Left hindlimb (tissue), 1 donor: ENCODE data around the gene IMMT.
"Not testable (repeated sequence)": the region's sequence is repeated elsewhere in the genome, so short reads cannot be mapped to it uniquely, and the experiment has no call there.

Source experiments
- DNase-seq: peaks from one replicate; pipeline ENCODE4 v3.0.0-alpha.2; 2018

Gene IMMT

GRCh38 chr2:86195055-86195807 lies at the start of gene IMMT:
Gene IMMT, minus strand, starts transcription at chr2:86195462. Its CDS starts 80 bp downstream, at chr2:86195382.
- DNase-seq, result peak; percentile 98

- DNase-seq, result not testable (repeated sequence)
These were observed 49.5 kb upstream of the IMMT start for GRCh38 chr2:86244781-86245180.

DNA sequence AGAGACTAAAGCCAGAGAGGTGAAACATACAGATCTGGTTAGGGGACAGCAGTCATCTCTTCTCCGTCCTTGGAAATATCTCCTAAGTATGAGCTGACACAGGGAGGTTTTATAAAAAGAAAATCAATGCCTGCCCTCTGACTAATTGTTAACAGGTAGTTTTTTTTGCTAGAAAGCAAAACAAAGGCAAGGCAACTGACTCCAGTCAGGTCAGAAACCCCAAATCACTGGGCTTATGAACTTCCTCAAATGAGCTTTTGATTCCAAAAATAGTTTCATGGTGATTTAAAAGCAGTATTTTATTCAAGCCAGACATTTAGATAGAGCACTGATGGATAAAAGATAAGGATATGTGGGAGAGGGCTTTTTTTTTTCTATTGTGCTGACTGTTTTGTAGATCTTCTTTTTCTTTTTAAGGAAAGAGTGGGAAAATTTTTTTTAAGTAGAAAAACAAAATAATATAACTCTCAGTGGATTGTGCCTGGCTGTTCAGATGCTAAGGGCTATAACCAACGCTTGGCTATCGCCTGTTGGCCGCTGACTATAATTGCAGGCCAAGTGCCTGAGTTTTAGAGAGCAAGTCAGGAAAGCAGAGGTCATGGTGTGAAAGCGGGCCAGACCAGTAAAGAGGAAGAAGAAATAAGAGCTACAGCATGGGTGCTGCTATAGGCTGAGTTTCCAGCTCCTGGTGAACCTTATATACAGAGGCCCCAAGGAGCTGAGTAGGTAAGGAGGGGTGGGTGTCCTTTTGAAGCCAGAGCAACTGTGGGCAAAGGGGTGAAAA lies 48.9 kb upstream of the IMMT start:
- no peak for DNase-seq

DNA sequence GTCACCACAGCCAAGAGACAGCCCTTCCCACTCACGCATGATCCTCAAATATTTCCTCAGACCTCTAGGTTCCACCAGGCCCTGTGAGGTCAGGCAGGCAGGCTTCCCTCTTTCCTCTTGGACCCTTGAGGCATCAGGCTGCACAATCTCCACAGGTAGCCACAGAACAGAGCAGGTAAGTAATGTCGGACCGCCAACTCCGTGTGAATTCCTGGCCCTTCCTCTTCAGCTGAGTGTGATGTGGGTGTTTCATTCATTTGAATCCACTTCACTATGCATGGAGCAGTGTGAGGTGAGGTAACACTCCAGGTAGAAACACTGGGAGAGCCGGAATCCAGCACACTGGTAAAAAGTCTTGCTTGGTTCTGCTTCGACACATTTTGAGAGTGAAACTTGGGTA lies 48.0 kb upstream of the IMMT start:
- DNase-seq, result no peak

- DNase-seq, result no peak
These were observed 46.3 kb upstream of the IMMT start for GRCh38 chr2:86241611-86242010.

- no peak for DNase-seq
These were observed 45.0 kb upstream of the IMMT start for GRCh38 chr2:86240251-86240650.

GRCh38 chr2:86239745-86240144 lies 44.5 kb upstream of the IMMT start:
- no peak for DNase-seq

DNA sequence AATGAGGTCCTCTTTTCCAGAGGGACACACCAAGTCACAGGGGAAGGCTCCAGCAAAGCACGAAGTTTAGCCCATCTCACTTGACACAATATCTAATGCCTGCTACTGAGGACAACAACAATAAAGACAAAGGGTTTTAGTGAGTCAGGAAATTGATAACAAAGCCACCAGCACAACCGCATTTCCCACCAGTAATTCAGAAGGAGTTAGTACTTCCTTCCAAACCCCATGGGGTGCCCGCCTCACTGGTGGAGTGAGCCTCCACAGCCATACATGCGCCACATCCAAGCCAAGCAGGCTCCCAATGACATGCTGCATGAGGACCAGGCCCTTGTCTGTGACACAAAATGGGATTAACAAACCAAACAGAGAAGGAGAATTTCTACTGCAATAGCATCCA lies 44.1 kb upstream of the IMMT start:
- DNase-seq, result no peak

- DNase-seq, result no peak
These were observed 43.1 kb upstream of the IMMT start for GRCh38 chr2:86238354-86238753.

DNA sequence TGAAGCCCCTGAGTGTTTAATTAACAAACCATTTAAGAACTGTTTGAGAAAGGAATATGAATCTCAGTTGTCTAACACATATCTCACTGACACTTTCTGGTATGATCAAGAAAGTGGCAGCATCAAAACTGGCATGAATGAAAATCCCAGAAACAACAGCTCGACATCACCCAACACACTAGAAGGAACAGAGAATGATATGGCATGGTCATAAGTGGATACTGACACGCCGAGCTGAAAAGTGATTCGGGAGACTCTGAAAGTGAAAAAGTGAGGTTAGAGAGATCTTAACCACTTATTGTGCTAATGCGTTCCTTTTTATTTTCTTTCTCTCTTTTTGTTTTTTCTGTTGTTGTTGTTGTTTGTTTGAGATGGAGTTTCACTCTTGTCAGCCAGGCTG lies 41.9 kb upstream of the IMMT start:
- no peak for DNase-seq

DNA sequence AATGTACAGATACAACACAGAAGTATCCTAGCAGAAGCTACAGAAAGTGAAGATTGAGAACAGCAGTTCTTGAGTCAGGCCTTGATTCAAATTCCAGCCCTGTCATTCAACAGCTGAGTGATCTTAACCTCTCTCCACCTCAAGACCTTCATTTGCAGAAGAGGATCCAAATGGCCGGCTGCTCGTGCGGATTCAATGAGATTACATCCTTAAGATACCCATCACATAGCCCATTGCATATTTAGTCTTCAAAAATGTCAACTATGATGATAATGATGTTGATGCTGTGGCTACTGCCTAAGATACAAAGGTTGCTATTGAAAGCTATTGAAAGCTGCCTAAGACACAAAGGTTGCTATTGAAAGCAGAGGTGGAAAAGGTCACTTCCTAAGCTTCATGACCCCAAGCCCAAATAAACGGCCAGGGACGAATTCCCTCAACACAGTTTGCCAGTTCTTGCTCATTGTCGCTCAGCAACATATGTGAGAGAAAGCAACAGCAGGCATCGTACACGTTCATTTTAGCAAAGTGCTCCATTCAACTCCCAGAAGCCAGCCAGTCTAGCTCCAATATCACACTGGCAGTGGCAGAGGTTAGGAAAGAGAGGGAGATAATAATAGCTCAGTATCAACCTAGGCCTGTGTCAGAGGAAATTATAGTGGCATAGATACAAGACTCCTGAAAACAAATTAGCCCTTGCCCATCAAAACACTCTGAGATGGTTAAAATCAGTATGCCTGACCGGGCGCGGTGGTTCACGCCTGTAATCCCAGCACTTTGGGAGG lies 40.1 kb upstream of the IMMT start:
- DNase-seq, result no peak

- no peak for DNase-seq
These were observed 39.4 kb upstream of the IMMT start for GRCh38 chr2:86234563-86235131.

GRCh38 chr2:86233436-86233835 lies 38.2 kb upstream of the IMMT start:
- no peak for DNase-seq

DNA sequence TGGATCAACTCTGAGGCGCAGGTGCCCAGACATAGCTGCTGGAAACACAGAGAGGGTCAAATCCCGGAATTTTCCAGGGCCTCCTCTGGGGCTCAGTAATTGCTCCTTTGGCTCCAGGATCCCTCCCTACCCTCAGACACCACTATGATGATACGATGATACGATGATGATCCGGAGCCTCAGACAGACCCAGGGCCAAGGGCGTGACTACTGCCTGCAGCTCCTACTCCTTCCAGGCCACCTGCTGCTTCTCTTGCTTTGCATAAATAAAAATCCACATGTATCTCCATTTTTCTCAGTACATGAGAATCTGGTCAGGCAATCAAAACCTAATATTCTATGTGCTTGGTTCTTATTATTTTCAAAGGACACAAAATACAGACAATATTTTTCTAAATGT lies 37.6 kb upstream of the IMMT start:
- DNase-seq, result peak; percentile 13

DNA sequence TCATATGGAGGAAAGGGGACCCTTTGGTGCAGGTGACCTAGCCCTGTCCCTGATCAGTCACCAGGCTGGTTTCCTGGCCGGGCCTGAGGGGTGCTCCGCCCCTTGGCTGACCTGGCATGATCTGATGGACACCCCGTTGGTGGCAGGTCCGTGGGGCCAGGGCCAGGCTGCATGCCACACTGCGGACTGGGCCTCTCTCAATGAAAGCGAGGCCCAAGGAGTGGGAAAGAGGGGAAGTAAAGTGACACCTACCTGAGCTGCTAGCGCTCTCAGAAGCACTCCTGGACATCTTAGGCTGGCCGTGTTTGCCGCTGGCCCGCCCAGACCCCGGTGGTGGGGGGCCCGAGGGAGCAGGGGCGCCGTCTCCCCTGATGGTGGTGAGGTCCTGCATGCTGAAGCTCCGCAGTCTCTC lies 37.1 kb upstream of the IMMT start:
- DNase-seq, result peak; percentile 14

DNA sequence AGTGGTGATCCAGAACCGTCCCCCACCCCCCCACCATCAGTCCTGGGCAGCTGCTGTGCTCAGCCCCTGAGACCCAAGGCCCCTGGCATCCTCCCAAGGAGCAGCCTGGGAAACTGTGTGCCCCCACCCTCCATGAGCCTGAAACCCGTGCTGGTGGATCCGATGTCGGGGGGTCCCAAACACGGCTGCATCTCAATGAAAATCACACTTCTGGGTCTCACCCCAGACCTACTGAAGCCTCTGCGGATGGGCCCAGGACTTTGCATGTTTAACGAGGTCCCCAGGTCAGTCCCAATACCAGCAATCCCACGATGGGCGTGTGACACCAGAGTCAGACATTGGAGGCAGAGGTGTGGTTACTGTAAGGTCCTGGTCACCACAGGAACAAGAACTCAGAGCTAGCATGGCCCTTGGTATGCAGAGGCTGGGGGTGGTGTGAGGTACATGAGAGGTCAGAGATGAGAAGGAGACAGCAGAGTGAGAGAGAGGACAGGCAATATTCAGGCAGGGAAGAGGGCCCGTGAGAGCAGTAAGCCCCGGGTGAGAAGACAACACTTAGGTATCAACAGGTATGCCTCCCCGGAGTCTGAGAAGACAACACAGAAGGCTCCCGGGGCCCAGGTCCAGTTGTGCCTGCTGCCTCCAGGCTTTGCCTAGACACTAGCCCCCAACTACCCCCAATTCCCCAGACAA lies 36.6 kb upstream of the IMMT start:
- DNase-seq, result peak; percentile 25

GRCh38 chr2:86230961-86231360 lies 35.7 kb upstream of the IMMT start:
- DNase-seq, result no peak

DNA sequence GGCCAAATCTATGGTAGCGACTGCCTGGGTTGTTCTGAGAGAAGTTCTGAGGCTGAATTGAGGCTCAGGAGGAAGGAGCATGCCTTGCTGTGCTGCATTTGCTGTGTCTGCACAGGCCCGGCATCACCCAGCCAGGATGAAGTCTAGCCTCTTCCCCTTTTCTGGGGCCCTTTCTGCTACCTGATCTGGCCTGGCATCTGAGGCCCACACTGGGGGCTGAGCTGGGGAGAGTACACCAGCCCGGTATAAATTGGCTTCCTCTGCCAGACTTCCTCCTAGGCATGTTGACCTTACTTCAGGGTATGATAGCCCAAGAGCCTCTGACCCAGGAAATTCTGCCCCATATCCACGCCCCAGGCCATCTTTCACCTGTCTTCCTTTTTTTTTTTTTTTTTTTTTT lies 34.0 kb upstream of the IMMT start:
- DNase-seq, result no peak

DNA sequence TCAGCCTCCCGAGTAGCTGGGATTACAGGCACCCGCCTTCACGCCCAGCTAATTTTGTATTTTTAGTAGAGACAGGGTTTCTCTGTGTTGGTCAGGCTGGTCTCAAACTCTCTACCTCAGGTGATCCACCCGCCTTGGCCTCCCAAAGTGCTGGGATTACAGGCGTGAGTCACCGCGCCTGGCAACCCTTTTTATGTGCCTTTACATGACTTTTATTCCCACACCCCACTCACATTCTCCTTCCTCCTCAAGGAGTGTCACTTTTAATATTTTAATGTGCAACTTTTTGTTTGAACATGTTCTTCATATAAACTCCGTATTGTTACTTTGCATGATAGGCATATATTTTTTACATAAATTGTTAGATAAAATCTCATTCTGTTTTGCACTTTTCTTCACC lies 33.3 kb upstream of the IMMT start:
- not testable (repeated sequence) for DNase-seq

GRCh38 chr2:86227685-86228084 lies 32.4 kb upstream of the IMMT start:
- DNase-seq, result no peak

GRCh38 chr2:86226636-86227520 lies 31.6 kb upstream of the IMMT start:
- no peak for DNase-seq

DNA sequence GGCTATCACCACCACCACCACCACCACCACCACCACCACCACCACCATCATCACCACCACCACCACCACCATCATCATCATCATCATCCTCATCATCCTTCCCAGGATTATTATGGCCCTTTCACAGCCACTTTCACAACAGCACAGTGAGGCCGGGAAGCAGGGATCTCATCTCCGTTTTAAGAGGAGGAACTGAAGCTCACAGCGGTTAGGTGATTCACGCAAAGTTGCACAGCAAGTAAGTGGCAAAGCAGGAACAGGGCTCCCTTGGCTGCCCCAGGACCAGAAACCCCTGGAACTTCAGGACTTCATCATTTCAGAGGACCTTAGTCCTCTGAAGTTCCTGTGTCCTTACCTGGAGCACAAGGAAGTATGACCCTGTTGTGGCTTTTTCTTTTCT lies 30.8 kb upstream of the IMMT start:
- DNase-seq, result no peak
